Measurements from ENCODE around the gene KIF3B. TPM values are rescaled to one million over a fixed set of nuclear protein-coding genes. Genes with fewer than 3 reads are reported as not detected.
"Not testable (repeated sequence)": the region's sequence is repeated elsewhere in the genome, so short reads cannot be mapped to it uniquely, and the experiment has no call there.

KIF3B gene
- total RNA-seq, 1 donor from 2014 or later: 55.3 TPM

GRCh38 chr20:32366380-32366779 is 88.9 kb downstream of the KIF3B start:
- Mint-ChIP-seq H3K36me3 (ENCODE audit: unreplicated experiment) (no peaks in the 10 kb centered on the region), H3K4me3 (ENCODE audit: unreplicated experiment) (no peak overlapping the region), H3K27ac (ENCODE audit: unreplicated experiment) (no peak overlapping the region), H3K4me1 (ENCODE audit: low read depth, unreplicated experiment) (no peaks in the 10 kb centered on the region), H3K27me3 (ENCODE audit: unreplicated experiment) (peaks cover 3% of the 10 kb centered on the region), H3K9me3 (ENCODE audit: unreplicated experiment) (peaks cover 2% of the 10 kb centered on the region)
- DNase-seq: no peak
- TF ChIP-seq CTCF (IDR thresholded peaks at IDR 0.05; ENCODE audit: partially characterized antibody, unreplicated experiment): no peak

DNA sequence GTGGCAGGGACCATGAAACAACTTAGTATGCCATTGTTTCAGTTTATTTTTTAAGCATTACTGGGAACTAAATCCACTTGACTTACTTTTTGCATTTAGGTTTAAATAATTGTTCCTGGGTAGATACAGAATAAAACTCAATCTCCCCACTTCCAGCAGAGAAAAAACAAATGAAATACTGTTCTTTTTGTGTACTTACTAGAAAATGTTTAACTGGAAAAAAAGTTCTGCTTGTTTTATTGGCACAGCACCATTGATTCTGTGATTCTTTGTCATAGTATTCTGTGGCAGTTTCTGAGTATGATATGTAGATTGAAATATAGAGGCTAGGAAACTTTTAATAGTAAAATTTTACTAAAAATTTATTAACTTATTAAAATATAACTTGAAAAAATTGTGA is 90.9 kb downstream of the KIF3B start:
- DNase-seq: no peak
- Mint-ChIP-seq H3K27ac (ENCODE audit: unreplicated experiment) (no peak overlapping the region), H3K9me3 (ENCODE audit: unreplicated experiment) (no peaks in the 10 kb centered on the region), H3K27me3 (ENCODE audit: unreplicated experiment) (peaks cover 3% of the 10 kb centered on the region), H3K36me3 (ENCODE audit: unreplicated experiment) (no peaks in the 10 kb centered on the region), H3K4me1 (ENCODE audit: low read depth, unreplicated experiment) (no peaks in the 10 kb centered on the region), H3K4me3 (ENCODE audit: unreplicated experiment) (no peak overlapping the region)
- TF ChIP-seq CTCF (IDR thresholded peaks at IDR 0.05; ENCODE audit: partially characterized antibody, unreplicated experiment): no peak

DNA sequence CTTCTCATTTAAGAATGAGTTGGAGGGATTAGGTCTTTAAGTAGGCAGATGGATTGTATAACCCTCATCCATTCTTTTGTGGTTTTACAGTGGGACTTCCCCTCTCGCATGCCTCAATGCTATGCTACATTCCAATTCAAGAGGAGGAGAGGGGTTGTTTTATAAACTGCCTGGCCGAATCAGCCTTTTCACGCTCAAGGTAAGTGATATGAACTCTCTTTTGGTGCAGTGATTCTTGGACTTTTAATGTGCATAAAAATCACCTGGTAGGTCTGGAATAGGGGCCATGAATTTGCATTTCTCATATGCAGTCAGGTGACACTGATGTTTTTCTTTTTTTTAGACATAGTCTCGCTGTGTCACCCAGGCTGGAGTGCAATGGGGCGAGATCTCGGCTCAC is 91.5 kb downstream of the KIF3B start:
- Mint-ChIP-seq H3K36me3 (ENCODE audit: unreplicated experiment) (no peaks in the 10 kb centered on the region), H3K4me1 (ENCODE audit: low read depth, unreplicated experiment) (no peaks in the 10 kb centered on the region), H3K27me3 (ENCODE audit: unreplicated experiment) (no peaks in the 10 kb centered on the region), H3K9me3 (ENCODE audit: unreplicated experiment) (no peaks in the 10 kb centered on the region), H3K4me3 (ENCODE audit: unreplicated experiment) (no peak overlapping the region), H3K27ac (ENCODE audit: unreplicated experiment) (no peak overlapping the region)
- TF ChIP-seq CTCF (IDR thresholded peaks at IDR 0.05; ENCODE audit: partially characterized antibody, unreplicated experiment): no peak
- DNase-seq: no peak

- TF ChIP-seq CTCF (IDR thresholded peaks at IDR 0.05; ENCODE audit: partially characterized antibody, unreplicated experiment): no peak
- Mint-ChIP-seq H3K27me3 (ENCODE audit: unreplicated experiment) (no peaks in the 10 kb centered on the region), H3K4me3 (ENCODE audit: unreplicated experiment) (no peak overlapping the region), H3K36me3 (ENCODE audit: unreplicated experiment) (no peaks in the 10 kb centered on the region), H3K9me3 (ENCODE audit: unreplicated experiment) (no peaks in the 10 kb centered on the region), H3K27ac (ENCODE audit: unreplicated experiment) (no peak overlapping the region), H3K4me1 (ENCODE audit: low read depth, unreplicated experiment) (no peaks in the 10 kb centered on the region)
- DNase-seq: no peak
Observed at GRCh38 chr20:32370897-32371296, 93.4 kb downstream of the KIF3B start.

GRCh38 chr20:32378461-32378860 is 101.0 kb downstream of the KIF3B start:
- DNase-seq: no peak

DNA sequence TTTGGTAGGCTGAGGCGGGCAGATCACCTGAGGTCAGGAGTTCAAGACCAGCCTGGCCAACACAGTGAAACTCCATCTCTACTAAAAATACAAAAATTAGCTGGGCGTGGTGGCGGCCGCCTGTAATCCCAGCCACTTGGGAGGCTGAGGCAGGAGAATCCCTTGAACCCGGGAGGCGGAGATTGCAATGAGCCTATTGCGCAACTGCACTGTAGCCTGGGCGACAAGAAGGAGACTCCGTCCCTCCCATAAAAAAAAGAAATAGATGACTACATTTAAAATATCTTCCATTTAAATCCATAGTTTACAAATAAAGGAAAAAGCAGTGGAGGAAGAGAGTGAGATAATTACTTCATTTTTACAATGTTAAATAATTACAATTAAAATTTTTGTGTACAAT is 102.6 kb downstream of the KIF3B start:
- DNase-seq; H3K9me3 Mint-ChIP-seq (ENCODE audit: unreplicated experiment); H3K4me3 Mint-ChIP-seq (ENCODE audit: unreplicated experiment); H3K4me1 Mint-ChIP-seq (ENCODE audit: low read depth, unreplicated experiment); H3K36me3 Mint-ChIP-seq (ENCODE audit: unreplicated experiment); H3K27ac Mint-ChIP-seq (ENCODE audit: unreplicated experiment); H3K27me3 Mint-ChIP-seq (ENCODE audit: unreplicated experiment): not testable (repeated sequence)

More at GRCh38 chr20:32378461-32378860, 101.0 kb downstream of the KIF3B start:
- no peaks in the 10 kb centered on the region for H3K4me1 Mint-ChIP-seq (ENCODE audit: low read depth, unreplicated experiment)
- H3K36me3 Mint-ChIP-seq (ENCODE audit: unreplicated experiment): no peaks in the 10 kb centered on the region
- H3K27me3 Mint-ChIP-seq (ENCODE audit: unreplicated experiment): no peaks in the 10 kb centered on the region
- TF ChIP-seq CTCF (IDR thresholded peaks at IDR 0.05; ENCODE audit: partially characterized antibody, unreplicated experiment): no peak
- no peaks in the 10 kb centered on the region for H3K9me3 Mint-ChIP-seq (ENCODE audit: unreplicated experiment)
- H3K4me3 Mint-ChIP-seq (ENCODE audit: unreplicated experiment): no peak overlapping the region
- H3K27ac Mint-ChIP-seq (ENCODE audit: unreplicated experiment): no peak overlapping the region
